ENCODE data around the gene PTTG1IP. TPM values are rescaled to one million over a fixed set of nuclear protein-coding genes. Genes with fewer than 3 reads are reported as not detected.
"Not testable (repeated sequence)": the region's sequence is repeated elsewhere in the genome, so short reads cannot be mapped to it uniquely, and the experiment has no call there.

The PTTG1IP gene
- total RNA-seq, 1 donor from 2014 or later: 143 TPM

- DNase-seq: no peak
- no peak for ATAC-seq
- intact Hi-C loops (cut with micrococcal nuclease): no loop called here
Measured at GRCh38 chr21:44837537-44837936, 36.0 kb downstream of the PTTG1IP start.

GRCh38 chr21:44836666-44837471 is 36.6 kb downstream of the PTTG1IP start:
- ATAC-seq (peak; percentile 71), DNase-seq (peak; percentile 46)
- intact Hi-C loops (cut with micrococcal nuclease): no loop called here

DNA sequence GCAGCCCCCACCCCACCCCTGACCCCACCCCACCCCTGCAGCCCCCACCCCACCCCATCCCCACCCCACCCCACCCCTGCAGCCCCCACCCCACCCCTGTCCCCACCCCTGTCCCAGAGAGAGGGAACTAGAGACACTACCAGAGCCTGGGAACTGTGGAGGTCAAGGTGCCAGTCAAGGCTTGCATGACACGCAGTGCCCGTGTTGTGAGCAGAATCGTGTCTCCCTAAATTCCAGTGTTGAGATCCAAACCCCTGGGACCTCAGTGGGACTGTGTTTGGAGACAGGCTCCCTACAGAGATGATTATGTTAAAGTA is 37.2 kb downstream of the PTTG1IP start:
- intact Hi-C loops (cut with micrococcal nuclease): no loop called here
- no peak for ATAC-seq
- DNase-seq: no peak

DNA sequence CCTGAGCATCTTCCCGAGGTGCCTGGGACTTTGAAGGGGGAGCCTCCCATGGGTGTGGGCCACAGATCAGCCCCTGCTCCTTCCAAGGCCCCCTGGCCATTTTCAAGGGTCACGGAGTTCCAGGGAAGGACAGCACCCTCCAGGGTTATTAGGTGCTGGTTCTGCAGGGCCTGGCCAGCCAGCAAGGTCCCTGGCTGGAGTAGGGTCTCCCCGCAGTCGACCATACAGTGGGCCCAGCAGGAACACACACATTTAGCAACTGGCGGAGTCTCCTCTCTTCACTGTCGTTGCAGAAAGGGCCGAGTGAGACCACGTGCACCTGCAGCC is 37.9 kb downstream of the PTTG1IP start:
- ATAC-seq: no peak
- intact Hi-C loops (cut with micrococcal nuclease): no loop called here
- no peak for DNase-seq

DNA sequence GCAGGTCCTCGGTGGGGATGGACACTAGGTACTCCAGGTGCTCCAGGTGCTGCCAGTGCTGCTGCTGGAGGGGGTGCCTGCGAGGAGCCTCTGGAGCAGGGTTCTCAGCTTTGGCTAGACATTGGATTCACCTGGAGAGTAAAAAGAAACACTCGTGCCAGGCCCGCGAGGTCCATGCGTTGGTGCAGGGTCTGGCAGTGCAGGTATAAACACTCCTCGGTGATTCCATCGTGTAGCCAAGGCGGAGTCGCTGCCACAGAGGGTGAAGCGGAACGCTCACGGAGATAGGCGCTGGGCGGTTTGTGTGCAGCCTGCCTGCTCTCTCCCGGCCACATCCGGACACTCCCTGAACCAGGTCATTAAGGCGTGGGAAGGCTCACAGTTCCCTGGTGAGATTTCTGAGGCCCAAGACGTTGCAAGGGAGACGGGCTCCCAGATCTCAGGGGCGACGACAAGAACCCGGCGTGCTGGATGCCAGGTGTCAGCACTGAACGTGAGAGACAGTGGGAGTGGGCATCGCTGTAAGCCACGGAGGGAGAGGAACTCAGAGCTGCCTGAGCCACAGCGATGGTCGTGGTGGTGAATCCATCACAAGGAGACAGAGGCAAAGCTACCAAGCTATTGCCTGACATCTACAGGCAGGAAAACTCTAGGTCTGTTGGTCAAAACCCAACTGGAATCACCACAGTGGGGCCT is 38.4 kb downstream of the PTTG1IP start:
- ATAC-seq: no peak
- intact Hi-C loops (cut with micrococcal nuclease): no loop called here

DNA sequence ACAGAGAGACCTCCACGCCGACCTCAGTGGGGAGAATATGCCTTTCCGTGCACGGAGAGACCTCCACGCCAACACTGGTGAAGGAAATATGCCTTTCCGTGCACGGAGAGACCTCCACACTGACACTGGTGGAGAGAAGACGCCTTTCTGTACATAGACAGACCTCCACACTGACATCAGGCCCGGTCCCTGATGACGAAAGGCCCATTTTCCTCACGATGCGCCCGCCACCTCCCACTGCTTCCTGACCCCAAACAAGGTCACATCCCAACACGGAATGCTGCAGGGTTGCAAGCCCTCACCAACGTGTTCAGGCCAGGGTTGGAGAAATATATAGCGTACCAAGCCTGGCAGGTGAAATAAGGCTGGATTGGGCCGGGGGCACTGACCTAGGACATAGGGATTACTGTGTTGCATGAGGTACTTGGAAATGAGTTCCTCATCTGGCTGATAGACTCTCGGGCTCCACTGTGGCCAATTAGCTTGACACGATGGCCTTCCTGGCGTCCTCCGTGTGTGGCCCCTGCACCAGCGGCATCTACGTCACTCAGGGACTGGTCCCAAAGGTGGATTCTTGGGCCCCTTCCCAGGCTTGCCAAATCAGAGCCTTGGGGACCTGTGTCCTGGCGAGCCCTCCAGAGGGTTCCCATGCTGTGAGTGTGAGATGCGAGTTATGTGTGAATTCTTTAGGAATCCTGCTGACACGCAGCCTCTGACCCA is 39.1 kb downstream of the PTTG1IP start:
- intact Hi-C loops (cut with micrococcal nuclease): no loop called here
- no peak for DNase-seq
- no peak for ATAC-seq

More for the DNA sequence above, 38.4 kb downstream of the PTTG1IP start:
- no peak for DNase-seq

DNA sequence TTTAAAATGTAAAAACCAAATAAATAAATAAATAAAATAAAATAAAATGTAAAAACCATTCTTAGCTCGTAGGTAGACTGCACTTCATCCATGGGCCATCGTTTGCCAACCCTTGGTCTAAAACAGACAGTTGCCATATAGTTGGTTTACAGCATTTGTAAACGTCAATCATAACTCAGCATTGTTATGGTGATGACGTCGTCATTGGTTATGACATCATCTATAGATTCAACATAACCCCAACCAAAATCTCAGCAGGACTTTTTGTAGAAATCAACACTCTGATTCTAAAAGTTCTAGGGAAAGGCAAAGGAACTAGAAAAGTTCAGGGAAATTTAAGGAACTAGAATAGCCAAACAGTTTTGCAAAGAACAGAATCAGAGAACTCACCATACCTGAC is 39.8 kb downstream of the PTTG1IP start:
- DNase-seq (no peak), ATAC-seq (no peak)
- intact Hi-C loops (cut with micrococcal nuclease): no loop called here

DNA sequence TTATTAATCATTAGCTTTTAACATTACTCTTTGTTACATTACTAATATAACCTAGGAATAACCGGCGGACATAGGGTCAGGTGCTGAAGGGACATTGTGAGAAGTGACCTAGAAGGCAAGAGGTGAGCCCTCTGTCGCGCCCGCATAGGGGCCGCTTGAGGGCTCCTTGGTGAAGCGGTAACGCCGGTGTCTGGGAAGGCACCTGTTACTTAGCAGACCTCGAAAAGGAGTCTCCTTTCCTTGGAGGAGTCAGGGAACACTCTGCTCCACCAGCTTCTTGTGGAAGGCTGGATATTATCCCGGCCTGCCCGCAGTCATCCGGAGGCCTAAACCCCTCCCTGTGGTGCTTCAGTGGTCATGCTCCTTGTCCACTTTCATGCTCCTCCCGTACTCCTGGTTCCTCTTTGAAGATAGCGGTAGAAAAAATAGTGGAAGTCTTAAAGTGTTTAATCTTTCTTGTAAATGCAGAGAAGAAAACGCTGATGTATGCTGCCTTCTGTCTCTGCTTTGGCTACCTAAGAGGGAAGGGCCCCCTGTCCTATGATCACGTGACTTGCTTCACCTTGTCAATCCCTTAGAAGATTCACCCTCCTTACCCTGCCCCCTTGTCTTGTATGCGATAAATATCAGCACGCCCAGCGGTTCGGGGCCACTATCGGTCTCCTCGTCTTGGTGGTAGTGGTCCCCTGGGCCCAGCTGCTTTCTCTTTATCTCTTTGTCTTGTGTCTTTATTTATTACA is 40.8 kb downstream of the PTTG1IP start:
- DNase-seq; ATAC-seq; intact Hi-C loops (cut with micrococcal nuclease): not testable (repeated sequence)

DNA sequence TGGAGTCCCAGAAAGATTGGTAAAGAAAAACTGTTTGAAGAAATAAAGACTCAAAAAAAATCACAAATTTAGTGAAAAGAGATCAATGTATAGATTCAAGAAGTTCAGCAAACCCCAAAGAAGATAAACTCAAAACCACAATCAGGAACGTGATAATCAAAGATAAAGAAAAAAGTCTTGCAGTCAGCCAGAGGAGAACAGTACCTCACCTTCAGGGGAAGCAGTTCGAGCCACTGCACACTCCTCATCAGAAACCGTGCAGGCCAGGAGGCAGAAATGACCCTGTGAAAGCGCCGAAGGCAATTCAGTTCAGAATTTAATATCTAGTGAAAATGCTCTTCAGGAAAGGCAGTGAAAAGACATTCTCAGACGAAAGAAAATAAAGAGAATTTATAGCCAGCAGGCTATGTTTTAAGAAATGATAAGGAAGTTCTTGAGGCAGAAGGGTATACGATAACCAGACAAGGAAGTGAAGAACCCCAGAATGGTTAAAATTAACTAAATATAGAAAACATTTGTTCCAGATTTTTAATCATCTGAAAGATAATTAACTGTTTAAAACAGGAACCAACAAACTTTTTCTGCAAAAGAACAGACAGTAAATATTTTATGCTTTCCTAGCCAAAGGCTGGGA is 42.1 kb downstream of the PTTG1IP start:
- ATAC-seq: no peak
- intact Hi-C loops (cut with micrococcal nuclease): no loop called here
- DNase-seq: no peak

DNA sequence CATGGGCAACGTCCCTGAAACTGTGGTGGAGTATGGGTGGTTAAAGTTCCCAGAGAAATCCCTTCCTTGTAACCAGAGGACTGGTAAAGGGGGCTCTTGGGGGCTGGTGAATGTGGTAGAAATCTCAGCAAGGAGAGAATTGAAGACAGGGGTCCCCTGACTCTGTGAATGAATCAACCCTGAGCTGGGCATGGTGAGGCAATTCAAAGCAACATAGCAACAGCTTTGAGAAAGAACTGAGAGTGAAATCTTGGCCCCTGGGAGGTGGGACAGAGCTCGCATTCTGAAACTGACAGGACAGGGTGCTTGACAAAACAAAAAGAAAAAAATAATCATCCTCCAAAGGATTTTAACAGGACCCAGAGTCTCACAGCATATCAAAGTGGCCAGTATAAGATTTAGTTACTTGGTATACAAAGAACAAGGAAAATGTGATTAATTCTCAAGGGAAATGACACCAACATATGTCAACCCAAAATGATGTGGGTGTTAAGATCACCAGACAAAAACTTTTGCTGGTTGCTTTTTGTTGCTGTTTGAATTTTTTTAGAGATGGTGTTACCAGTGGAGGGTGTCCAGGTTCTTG is 43.9 kb downstream of the PTTG1IP start:
- DNase-seq (no peak), ATAC-seq (no peak)
- intact Hi-C loops (cut with micrococcal nuclease): no loop called here

GRCh38 chr21:44828362-44829056 is 45.0 kb downstream of the PTTG1IP start:
- intact Hi-C loops (cut with micrococcal nuclease): no loop called here
- ATAC-seq: no peak

GRCh38 chr21:44823179-44823660 is 50.3 kb downstream of the PTTG1IP start:
- no peak for ATAC-seq
- intact Hi-C loops (cut with micrococcal nuclease): no loop called here
- no peak for DNase-seq

More at GRCh38 chr21:44828362-44829056, 45.0 kb downstream of the PTTG1IP start:
- DNase-seq: no peak

GRCh38 chr21:44822484-44823178 is 50.9 kb downstream of the PTTG1IP start:
- no peak for DNase-seq
- intact Hi-C loops (cut with micrococcal nuclease): no loop called here
- no peak for ATAC-seq

DNA sequence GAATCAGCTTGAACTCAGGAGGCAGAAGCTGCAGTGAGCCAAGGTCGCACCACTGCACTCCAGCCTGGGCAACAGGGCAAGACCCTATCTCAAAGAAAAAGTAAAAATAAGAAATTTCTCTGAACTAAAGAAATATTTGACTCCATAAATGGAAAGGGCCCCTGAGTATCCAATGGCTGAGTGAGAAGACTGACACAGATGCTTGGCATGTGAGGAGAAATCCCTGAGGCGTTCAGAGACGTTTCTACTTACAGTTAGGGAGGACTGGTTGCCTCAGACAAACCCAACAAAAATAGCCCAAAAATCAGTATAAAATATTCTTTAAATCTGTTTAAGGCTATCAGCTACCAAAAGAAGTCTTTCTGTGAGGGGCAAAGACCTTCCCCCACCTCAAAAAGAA is 52.6 kb downstream of the PTTG1IP start:
- intact Hi-C loops (cut with micrococcal nuclease): no loop called here
- DNase-seq: no peak
- no peak for ATAC-seq

DNA sequence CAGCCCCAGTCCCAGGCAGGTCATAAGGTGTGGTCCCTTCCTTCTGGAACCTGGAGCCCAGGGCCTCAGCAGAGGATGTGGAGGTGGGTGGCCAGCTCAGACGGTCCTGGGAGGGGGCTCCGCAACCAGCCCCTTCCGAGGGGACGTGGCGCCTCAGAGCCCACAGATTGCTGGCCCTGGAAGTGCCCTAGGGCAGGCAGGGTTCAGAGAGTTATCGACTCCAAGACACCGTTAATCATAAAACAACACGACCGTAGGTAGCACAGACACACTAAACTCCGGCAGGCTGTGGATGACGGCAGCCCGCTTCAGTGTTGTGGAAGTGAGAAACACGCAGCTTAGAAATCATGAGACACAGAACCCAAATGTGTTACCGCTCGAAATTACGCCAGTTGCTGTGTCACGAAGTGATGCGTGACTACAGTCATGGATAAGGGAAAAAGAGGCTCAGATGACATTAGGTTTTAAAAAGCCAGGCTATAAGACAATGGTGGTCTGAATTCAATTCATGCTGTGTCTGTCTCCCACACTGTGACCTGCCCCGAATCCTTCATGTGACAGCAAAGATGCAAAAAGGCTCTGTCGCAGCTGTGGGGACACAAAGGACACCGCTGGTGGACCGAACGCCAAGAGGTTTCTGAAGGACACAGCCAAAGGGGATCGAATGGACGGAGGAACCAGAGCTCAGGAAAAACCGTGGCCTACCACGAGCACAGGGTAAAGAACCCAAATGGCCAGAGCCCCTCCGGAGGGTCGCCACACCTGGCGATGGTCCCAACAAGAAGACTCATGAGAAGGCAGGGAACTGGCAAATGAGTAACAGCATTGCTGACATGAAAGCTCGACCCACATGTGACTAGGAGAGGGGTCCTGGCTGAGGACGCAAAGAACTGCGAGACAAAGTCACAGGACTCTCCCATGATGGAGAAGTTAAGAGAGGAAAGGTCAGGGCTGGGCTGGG is 53.9 kb downstream of the PTTG1IP start:
- intact Hi-C loops (cut with micrococcal nuclease): no loop called here
- DNase-seq: no peak

DNA sequence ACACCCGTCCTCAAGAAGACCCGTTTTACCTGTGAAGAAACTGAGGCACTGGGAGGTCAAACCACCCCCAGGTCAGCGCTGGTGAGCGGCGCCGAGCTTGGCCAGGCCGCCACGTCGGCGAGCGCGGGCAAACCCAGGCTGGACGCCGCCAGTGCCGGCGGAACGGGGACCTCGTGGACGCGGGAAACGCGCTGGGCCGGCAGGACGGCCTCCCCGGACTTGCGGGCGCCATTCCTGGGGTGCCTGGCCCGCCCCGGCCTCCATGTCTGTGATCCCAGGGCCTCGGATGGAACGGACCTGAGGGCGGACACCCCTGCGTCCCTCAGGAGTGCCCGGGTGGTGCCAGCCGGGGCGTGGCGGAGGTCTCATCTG is 54.9 kb downstream of the PTTG1IP start:
- intact Hi-C loops (cut with micrococcal nuclease): no loop called here
- DNase-seq: no peak
- no peak for ATAC-seq

More for the DNA sequence above, 53.9 kb downstream of the PTTG1IP start:
- ATAC-seq: no peak
